Gastroesophageal sphincter (tissue), 4 donors: ENCODE results near the gene PNPLA8. TPM values are rescaled to one million over a fixed set of nuclear protein-coding genes. Genes with fewer than 3 reads are reported as not detected.
A peak's percentile ranks its signal among the peaks of the same experiment; 100 is the strongest.

Source experiments
- ATAC-seq: fragments of 150-250 bp; one replicate; pipeline ENCODE4 v1.9.1; 2016; ENCODE audit warnings: mild to moderate bottlenecking, moderate library complexity
- H3K27ac ChIP-seq, 4 donors: fragments of 200-600 bp; sonication (generic) in 3 of 4; 1 replicate in 3 of 4; 2 replicates in 1 of 4; pipeline ENCODE4 v1.5.1; 2016 to 2019
- H3K27me3 ChIP-seq: fragments of 200-600 bp; sonication (generic); one replicate; pipeline ENCODE4 v1.5.1; 2019
- H3K36me3 ChIP-seq, 2 donors: fragments of 200-600 bp; sonication (generic); one replicate each; pipeline ENCODE4 v1.5.1; 2019; ENCODE audit warnings: control low read depth in 1 of 2
- H3K4me1 ChIP-seq, 3 donors: fragments of 200-600 bp; sonication (generic); 1 replicate in 2 of 3; 2 replicates in 1 of 3; pipeline ENCODE4 v1.5.1; 2016 to 2019; ENCODE audit warnings: control low read depth in 2 of 3
- H3K4me3 ChIP-seq, 2 donors: fragments of 200-600 bp; sonication (generic); one replicate each; pipeline ENCODE4 v1.5.1; 2019; ENCODE audit warnings: mild to moderate bottlenecking in 1 of 2, moderate library complexity in 1 of 2
- H3K9me3 ChIP-seq, 3 donors: fragments of 200-600 bp; sonication (generic); one replicate each; pipeline ENCODE4 v1.5.1; 2017 to 2019; ENCODE audit warnings: control low read depth in 2 of 3
- EP300 ChIP-seq: sonication (generic); formaldehyde crosslinking; IDR thresholded peaks from one replicate; pipeline ENCODE4 v1.6.1; 2017; ENCODE audit warnings: antibody characterized with exemption, mild to moderate bottlenecking
- POLR2A ChIP-seq, 2 donors: fragments of 450-650 bp; IDR thresholded peaks; one replicate each; pipeline ENCODE4 v1.6.1; 2017; ENCODE audit warnings: antibody characterized with exemption in 2 of 2, mild to moderate bottlenecking in 2 of 2, moderate library complexity in 1 of 2
- POLR2AphosphoS5 ChIP-seq: sonication (generic); formaldehyde crosslinking; IDR thresholded peaks from one replicate; pipeline ENCODE4 v1.6.1; 2017; ENCODE audit warnings: antibody characterized with exemption
- WGBS, 2 donors: methylation state at CpG; one replicate each; pipeline ENCODE4 v1.1.5; 2018; ENCODE audit warnings: low coverage in 1 of 2; 5-methylcytosine and 5-hydroxymethylcytosine counted together
- total RNA-seq, 4 donors: library from RNA; depleted of rRNA; stranded (reverse); fragments of >200 nt; gene quantifications; one replicate each; pipeline ENCODE4 v1.1.0, GENCODE V29; 2016
- TF ChIP-seq, protein P1 (sequence below), 4 experiments: fragments of 200-600 bp in 2 of 4; fragments of 450-650 bp in 2 of 4; sonication (generic) in 1 of 4; IDR thresholded peaks; one replicate each; pipeline ENCODE4 v1.5.1; 2017 to 2019; ENCODE audit warnings: antibody characterized with exemption in 4 of 4, mild to moderate bottlenecking in 2 of 4, moderate library complexity in 2 of 4

Gene PNPLA8
- total RNA-seq, 4 donors from 2014 or later = 28.3 to 52.1 (median 44.9) TPM

DNA sequence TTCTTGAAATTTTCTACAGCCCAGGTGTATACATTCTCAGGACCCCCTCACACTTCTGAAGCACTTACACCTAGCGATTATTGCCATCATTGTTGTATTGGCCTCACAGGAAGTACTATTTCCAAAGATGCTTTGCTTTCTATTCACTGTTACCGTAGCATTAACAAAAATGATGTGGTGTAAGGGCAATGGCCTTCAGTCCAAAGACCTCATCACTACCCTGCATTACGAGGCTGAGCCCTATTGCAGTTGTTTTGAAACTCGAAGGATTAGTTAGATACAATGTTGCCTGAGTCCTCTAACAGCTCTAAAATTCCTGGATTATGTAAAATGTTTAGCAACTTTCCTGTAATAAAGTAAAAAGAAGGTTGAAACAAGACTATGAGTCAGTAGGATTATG is 72.6 kb downstream of the PNPLA8 start:
- ATAC-seq = no peak
- H3K36me3 ChIP-seq = no peaks in the 10 kb centered on the region
- peaks cover 52% of the 10 kb centered on the region for H3K27me3 ChIP-seq
- no peaks in the 10 kb centered on the region for H3K9me3 ChIP-seq
- TF ChIP-seq, protein P1, sequence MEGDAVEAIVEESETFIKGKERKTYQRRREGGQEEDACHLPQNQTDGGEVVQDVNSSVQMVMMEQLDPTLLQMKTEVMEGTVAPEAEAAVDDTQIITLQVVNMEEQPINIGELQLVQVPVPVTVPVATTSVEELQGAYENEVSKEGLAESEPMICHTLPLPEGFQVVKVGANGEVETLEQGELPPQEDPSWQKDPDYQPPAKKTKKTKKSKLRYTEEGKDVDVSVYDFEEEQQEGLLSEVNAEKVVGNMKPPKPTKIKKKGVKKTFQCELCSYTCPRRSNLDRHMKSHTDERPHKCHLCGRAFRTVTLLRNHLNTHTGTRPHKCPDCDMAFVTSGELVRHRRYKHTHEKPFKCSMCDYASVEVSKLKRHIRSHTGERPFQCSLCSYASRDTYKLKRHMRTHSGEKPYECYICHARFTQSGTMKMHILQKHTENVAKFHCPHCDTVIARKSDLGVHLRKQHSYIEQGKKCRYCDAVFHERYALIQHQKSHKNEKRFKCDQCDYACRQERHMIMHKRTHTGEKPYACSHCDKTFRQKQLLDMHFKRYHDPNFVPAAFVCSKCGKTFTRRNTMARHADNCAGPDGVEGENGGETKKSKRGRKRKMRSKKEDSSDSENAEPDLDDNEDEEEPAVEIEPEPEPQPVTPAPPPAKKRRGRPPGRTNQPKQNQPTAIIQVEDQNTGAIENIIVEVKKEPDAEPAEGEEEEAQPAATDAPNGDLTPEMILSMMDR (IDR thresholded peaks at IDR 0.05) = no peak
- no peak for TF ChIP-seq POLR2AphosphoS5
- no peak for TF ChIP-seq EP300
- TF ChIP-seq POLR2A (IDR thresholded peaks at IDR 0.05) = no peak
- peaks cover 0 to 28% (median 15%) of the 10 kb centered on the region in 3 donors for H3K4me1 ChIP-seq
- no peak overlapping the region for H3K27ac ChIP-seq
- WGBS, 2 donors = 89 to 92% methylated on average over 4 of the region's 4 CpGs
- no peak overlapping the region for H3K4me3 ChIP-seq

- Histone ChIP-seq H3K36me3 (no peaks in the 10 kb centered on the region), H3K4me1 (peaks cover 0 to 28% (median 15%) of the 10 kb centered on the region in 3 donors), H3K4me3 (no peak overlapping the region), H3K27me3 (peaks cover 45% of the 10 kb centered on the region), H3K9me3 (no peaks in the 10 kb centered on the region), H3K27ac (no peak overlapping the region)
- no peak for ATAC-seq
- WGBS, 2 donors = 52 to 61% methylated on average over 2 of the region's 2 CpGs
- no peak for TF ChIP-seq POLR2A (IDR thresholded peaks at IDR 0.05)
- TF ChIP-seq, protein P1 (IDR thresholded peaks at IDR 0.05) = peak in 2 of 4 experiments; percentile 20 to 32
Measured at GRCh38 chr7:108452707-108453106, 73.2 kb downstream of the PNPLA8 start.

GRCh38 chr7:108451296-108451848 is 74.6 kb downstream of the PNPLA8 start:
- H3K27ac ChIP-seq = no peak overlapping the region
- no peaks in the 10 kb centered on the region for H3K9me3 ChIP-seq
- 82 to 94% methylated on average over 2 of the region's 2 CpGs for WGBS, 2 donors
- no peaks in the 10 kb centered on the region for H3K36me3 ChIP-seq
- no peak overlapping the region for H3K4me3 ChIP-seq
- ATAC-seq = no peak
- no peak for TF ChIP-seq POLR2AphosphoS5
- no peak for TF ChIP-seq EP300
- no peak for TF ChIP-seq POLR2A (IDR thresholded peaks at IDR 0.05)
- TF ChIP-seq, protein P1 (IDR thresholded peaks at IDR 0.05) = no peak
- peaks cover 0 to 20% (median 11%) of the 10 kb centered on the region in 3 donors for H3K4me1 ChIP-seq
- peaks cover 32% of the 10 kb centered on the region for H3K27me3 ChIP-seq

DNA sequence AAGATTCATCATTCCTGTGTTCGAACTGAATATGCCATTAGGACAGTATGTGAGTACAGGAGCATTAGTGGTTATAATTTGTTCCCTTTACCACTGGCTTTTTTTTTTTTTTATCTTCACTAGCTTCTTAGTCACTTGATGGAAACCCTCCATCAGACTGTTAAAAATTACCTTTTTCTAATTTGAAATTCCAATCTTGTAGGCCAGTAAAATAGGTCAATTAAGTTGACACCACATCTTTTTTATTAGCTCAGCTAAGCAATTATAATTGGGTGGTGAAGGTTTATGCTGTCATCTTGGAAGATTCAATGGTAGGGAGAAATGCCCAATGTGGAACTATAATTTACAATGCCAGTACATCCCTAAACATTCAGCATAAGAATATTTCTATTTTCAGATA is 75.8 kb downstream of the PNPLA8 start:
- Histone ChIP-seq H3K4me1 (peaks cover 0 to 8% (median 2%) of the 10 kb centered on the region in 3 donors), H3K9me3 (no peaks in the 10 kb centered on the region), H3K36me3 (no peaks in the 10 kb centered on the region), H3K27me3 (peaks cover 20% of the 10 kb centered on the region), H3K27ac (no peak overlapping the region), H3K4me3 (no peak overlapping the region)
- 88 to 100% methylated on average over 1 of the region's 1 CpG for WGBS, 2 donors
- no peak for ATAC-seq
- TF ChIP-seq EP300 (no peak), POLR2AphosphoS5 (no peak), POLR2A (IDR thresholded peaks at IDR 0.05) (no peak)
- TF ChIP-seq, protein P1 (IDR thresholded peaks at IDR 0.05) = no peak

- H3K27ac ChIP-seq = no peak overlapping the region
- peaks cover 0 to 1% (median 0%) of the 10 kb centered on the region in 3 donors for H3K4me1 ChIP-seq
- H3K27me3 ChIP-seq = peaks cover 14% of the 10 kb centered on the region
- TF ChIP-seq POLR2AphosphoS5 (no peak), POLR2A (IDR thresholded peaks at IDR 0.05) (no peak), EP300 (no peak)
- TF ChIP-seq, protein P1 (IDR thresholded peaks at IDR 0.05) = no peak
- H3K4me3 ChIP-seq = no peak overlapping the region
- H3K36me3 ChIP-seq = no peaks in the 10 kb centered on the region
- no peak for ATAC-seq
- no peaks in the 10 kb centered on the region for H3K9me3 ChIP-seq
Measured at GRCh38 chr7:108449521-108449920, 76.4 kb downstream of the PNPLA8 start.
